SK-N-MC (cell line): ENCODE data around the gene CLSTN2.
"Not testable (repeated sequence)": the region's sequence is repeated elsewhere in the genome, so short reads cannot be mapped to it uniquely, and the experiment has no call there.

Experiments
- DNase-seq: peaks from one replicate; pipeline ENCODE4 v3.0.0-alpha.2; 2011; ENCODE audit warnings: low read depth, low spot score
- H3K27ac ChIP-seq: fragments of 200-600 bp; sonication (generic); 2 replicates; pipeline ENCODE4 v1.5.1; 2016; ENCODE audit warnings: mixed run types
- H3K36me3 ChIP-seq: fragments of 200-600 bp; sonication (generic); 2 replicates; pipeline ENCODE4 v1.6.1; 2017; ENCODE audit warnings: antibody characterized with exemption, low read length, mixed read lengths; ENCODE audit not compliant: insufficient read depth
- H3K4me3 ChIP-seq: fragments of 200-600 bp; sonication (generic); 2 replicates; pipeline ENCODE4 v1.5.1; 2016
- H3K9ac ChIP-seq: fragments of 200-600 bp; sonication (generic); 2 replicates; pipeline ENCODE4 v1.8.0; 2017; ENCODE audit warnings: mixed run types, mixed read lengths; ENCODE audit not compliant: insufficient read length
- H3K9me3 ChIP-seq: fragments of 200-600 bp; sonication (generic); 2 replicates; pipeline ENCODE4 v1.6.1; 2017; ENCODE audit warnings: low read depth, mild to moderate bottlenecking, antibody characterized with exemption, low read length, moderate library complexity, mixed read lengths
- EZH2 ChIP-seq: fragments of 200-600 bp; sonication (generic); IDR thresholded peaks from one replicate; pipeline ENCODE4 v1.6.1; 2017; ENCODE audit warnings: antibody characterized with exemption
- FOXP2 ChIP-seq: optimal IDR thresholded peaks from 2 replicates; pipeline ENCODE3; 2011; ENCODE audit warnings: mild to moderate bottlenecking, moderate library complexity; ENCODE audit not compliant: insufficient read depth; ENCODE audit errors: extremely low read length, control extremely low read depth
- POLR2AphosphoS5 ChIP-seq: IDR thresholded peaks from 2 replicates; pipeline ENCODE4 v1.6.1; 2012; ENCODE audit warnings: mild to moderate bottlenecking, low read depth, low read length, borderline replicate concordance

CLSTN2 gene

GRCh38 chr3:140403608-140404007 lies 468.6 kb downstream of the CLSTN2 start:
- DNase-seq = no peak
- Histone ChIP-seq H3K9ac (no peak overlapping the region), H3K27ac (no peak overlapping the region), H3K9me3 (no peaks in the 10 kb centered on the region), H3K36me3 (peaks cover 22% of the 10 kb centered on the region), H3K4me3 (no peak overlapping the region)
- TF ChIP-seq FOXP2 = no peak
- no peak for TF ChIP-seq POLR2AphosphoS5
- no peak for TF ChIP-seq EZH2

- H3K27ac ChIP-seq = no peak overlapping the region
- no peak for DNase-seq
- H3K36me3 ChIP-seq = peaks cover 50% of the 10 kb centered on the region
- H3K9ac ChIP-seq = no peak overlapping the region
- H3K4me3 ChIP-seq = no peak overlapping the region
- TF ChIP-seq POLR2AphosphoS5 = no peak
- TF ChIP-seq FOXP2 = no peak
- TF ChIP-seq EZH2 = no peak
- 0 out of 2 replicates have a peak, but pooled peaks cover 6% of the 10 kb centered on the region for H3K9me3 ChIP-seq
Observed at GRCh38 chr3:140406655-140407054, 471.7 kb downstream of the CLSTN2 start.

GRCh38 chr3:140408252-140408651 lies 473.3 kb downstream of the CLSTN2 start:
- H3K27ac ChIP-seq = no peak overlapping the region
- TF ChIP-seq EZH2 (no peak), FOXP2 (no peak), POLR2AphosphoS5 (no peak)
- peaks cover 51% of the 10 kb centered on the region for H3K36me3 ChIP-seq
- H3K9ac ChIP-seq = no peak overlapping the region
- no peak for DNase-seq
- H3K9me3 ChIP-seq = 0 out of 2 replicates have a peak, but pooled peaks cover 6% of the 10 kb centered on the region
- H3K4me3 ChIP-seq = no peak overlapping the region

GRCh38 chr3:140416666-140417065 lies 481.7 kb downstream of the CLSTN2 start:
- Histone ChIP-seq H3K9ac (no peak overlapping the region), H3K4me3 (no peak overlapping the region), H3K36me3 (peaks cover 16% of the 10 kb centered on the region), H3K9me3 (no peaks in the 10 kb centered on the region), H3K27ac (no peak overlapping the region)
- no peak for TF ChIP-seq EZH2
- TF ChIP-seq FOXP2 = no peak
- TF ChIP-seq POLR2AphosphoS5 = no peak
- no peak for DNase-seq

- peak overlapping the region; percentile 32 for H3K4me3 ChIP-seq
- peak overlapping the region; percentile 86 for H3K27ac ChIP-seq
- peak; percentile 37 for DNase-seq
- 0 out of 2 replicates have a peak, but pooled peaks cover 3% of the 10 kb centered on the region for H3K36me3 ChIP-seq
- H3K9ac ChIP-seq = peak overlapping the region; percentile 52
- no peak for TF ChIP-seq POLR2AphosphoS5
- no peak for TF ChIP-seq EZH2
- TF ChIP-seq FOXP2 = no peak
- no peaks in the 10 kb centered on the region for H3K9me3 ChIP-seq
Observed at GRCh38 chr3:140420621-140421357, 485.8 kb downstream of the CLSTN2 start.

GRCh38 chr3:140421884-140422283 lies 486.9 kb downstream of the CLSTN2 start:
- no peak for DNase-seq
- Histone ChIP-seq H3K9me3 (no peaks in the 10 kb centered on the region), H3K9ac (no peak overlapping the region), H3K27ac (no peak overlapping the region), H3K4me3 (no peak overlapping the region), H3K36me3 (0 out of 2 replicates have a peak, but pooled peaks cover 3% of the 10 kb centered on the region)
- TF ChIP-seq POLR2AphosphoS5 (no peak), EZH2 (no peak)

GRCh38 chr3:140423146-140423545 lies 488.2 kb downstream of the CLSTN2 start:
- no peak for TF ChIP-seq POLR2AphosphoS5
- no peak for TF ChIP-seq EZH2
- no peak for TF ChIP-seq FOXP2
- Histone ChIP-seq H3K4me3 (no peak overlapping the region), H3K27ac (no peak overlapping the region), H3K9ac (no peak overlapping the region), H3K36me3 (0 out of 2 replicates have a peak, but pooled peaks cover 3% of the 10 kb centered on the region), H3K9me3 (no peaks in the 10 kb centered on the region)
- no peak for DNase-seq

GRCh38 chr3:140423574-140423973 lies 488.6 kb downstream of the CLSTN2 start:
- H3K27ac ChIP-seq, H3K4me3 ChIP-seq, H3K36me3 ChIP-seq, H3K9ac ChIP-seq, DNase-seq, H3K9me3 ChIP-seq: not testable (repeated sequence)

- Histone ChIP-seq H3K9ac (no peak overlapping the region), H3K9me3 (no peaks in the 10 kb centered on the region), H3K4me3 (no peak overlapping the region), H3K36me3 (0 out of 2 replicates have a peak, but pooled peaks cover 3% of the 10 kb centered on the region), H3K27ac (no peak overlapping the region)
- TF ChIP-seq FOXP2 (no peak), POLR2AphosphoS5 (no peak), EZH2 (no peak)
- no peak for DNase-seq
Observed at GRCh38 chr3:140424211-140424610, 489.2 kb downstream of the CLSTN2 start.
